HG02840 (cell line): ENCODE data around the gene GPR37.

ENCODE experiments used
- ATAC-seq: cut with Tn5 transposase; IDR thresholded peaks from one replicate; pipeline ENCODE4 v1.9.1; 2021; ENCODE audit warnings: mild to moderate bottlenecking, moderate library complexity, moderate number of reproducible peaks; ENCODE audit not compliant: unreplicated experiment, low FRiP score

The GPR37 gene

GRCh38 chr7:124781418-124781817, 15.8 kb upstream of the GPR37 start:
- ATAC-seq: no peak

- ATAC-seq: no peak
Observed at GRCh38 chr7:124780608-124781007, 15.0 kb upstream of the GPR37 start.

GRCh38 chr7:124780056-124780455, 14.5 kb upstream of the GPR37 start:
- no peak for ATAC-seq

- ATAC-seq: no peak
Observed at GRCh38 chr7:124779620-124780019, 14.0 kb upstream of the GPR37 start.

GRCh38 chr7:124779194-124779593, 13.6 kb upstream of the GPR37 start:
- ATAC-seq: no peak

GRCh38 chr7:124777268-124777667, 11.7 kb upstream of the GPR37 start:
- ATAC-seq: no peak

GRCh38 chr7:124776153-124776552, 10.6 kb upstream of the GPR37 start:
- no peak for ATAC-seq

GRCh38 chr7:124775422-124775821, 9.8 kb upstream of the GPR37 start:
- no peak for ATAC-seq

- no peak for ATAC-seq
Observed at GRCh38 chr7:124773938-124774337, 8.3 kb upstream of the GPR37 start.

- no peak for ATAC-seq
Observed at GRCh38 chr7:124773339-124773738, 7.7 kb upstream of the GPR37 start.

- ATAC-seq: no peak
Observed at GRCh38 chr7:124769136-124769535, 3.5 kb upstream of the GPR37 start.

- ATAC-seq: no peak
Observed at GRCh38 chr7:124768525-124768924, 2.9 kb upstream of the GPR37 start.

- ATAC-seq: no peak
Observed at GRCh38 chr7:124764847-124765400, 668 bp downstream of the GPR37 start.

- ATAC-seq: no peak
Observed at GRCh38 chr7:124764051-124764846, 1.3 kb downstream of the GPR37 start.

GRCh38 chr7:124762611-124763143, 2.9 kb downstream of the GPR37 start:
- ATAC-seq: no peak

GRCh38 chr7:124761164-124761715, 4.4 kb downstream of the GPR37 start:
- no peak for ATAC-seq

- no peak for ATAC-seq
Observed at GRCh38 chr7:124758327-124758726, 7.3 kb downstream of the GPR37 start.

- no peak for ATAC-seq
Observed at GRCh38 chr7:124754576-124755268, 10.9 kb downstream of the GPR37 start.

GRCh38 chr7:124752310-124752709, 13.3 kb downstream of the GPR37 start:
- ATAC-seq: no peak

- ATAC-seq: no peak
Observed at GRCh38 chr7:124751027-124751426, 14.6 kb downstream of the GPR37 start.

GRCh38 chr7:124747072-124747471, 18.5 kb downstream of the GPR37 start:
- ATAC-seq: no peak
